H9 (cell line): ENCODE data around the gene SCD. TPM values are rescaled to one million over a fixed set of nuclear protein-coding genes. Genes with fewer than 3 reads are reported as not detected.
A peak's percentile ranks its signal among the peaks of the same experiment; 100 is the strongest.

Experiments
- DNase-seq: peaks from one replicate; pipeline ENCODE4 v3.0.0-alpha.2; 2017
- H2AFZ ChIP-seq: one replicate; pipeline ENCODE4 v1.6.1; 2013; ENCODE audit warnings: mild to moderate bottlenecking, low read length, control low read depth, moderate library complexity
- H2AK5ac ChIP-seq: 2 replicates; pipeline ENCODE4 v1.6.1; 2013; ENCODE audit warnings: low read length, control low read depth, mixed read lengths; ENCODE audit not compliant: insufficient read length
- H2BK120ac ChIP-seq: one replicate; pipeline ENCODE4 v1.6.1; 2013; ENCODE audit warnings: low read depth, mild to moderate bottlenecking, low read length, control low read depth, inconsistent platforms; ENCODE audit not compliant: poor library complexity, severe bottlenecking
- H2BK12ac ChIP-seq: 2 replicates; pipeline ENCODE4 v1.6.1; 2013; ENCODE audit warnings: low read length, control low read depth, mixed read lengths, low read depth; ENCODE audit not compliant: insufficient read length
- H2BK15ac ChIP-seq: 2 replicates; pipeline ENCODE4 v1.6.1; 2013; ENCODE audit warnings: low read depth, low read length, control low read depth
- H2BK20ac ChIP-seq: one replicate; pipeline ENCODE4 v1.6.1; 2013; ENCODE audit warnings: low read depth, mild to moderate bottlenecking, low read length, control low read depth, inconsistent platforms; ENCODE audit not compliant: poor library complexity, severe bottlenecking
- H2BK5ac ChIP-seq: 2 replicates; pipeline ENCODE4 v1.6.1; 2013; ENCODE audit warnings: low read length, control low read depth, mixed read lengths; ENCODE audit not compliant: insufficient read length
- H3K14ac ChIP-seq: 2 replicates; pipeline ENCODE4 v1.6.1; 2013; ENCODE audit warnings: low read length, control low read depth; ENCODE audit not compliant: insufficient read depth
- H3K18ac ChIP-seq: 2 replicates; pipeline ENCODE4 v1.6.1; 2013; ENCODE audit warnings: low read depth, mild to moderate bottlenecking, mixed read lengths, low read length, control low read depth; ENCODE audit not compliant: insufficient read length
- H3K23ac ChIP-seq: 2 replicates; pipeline ENCODE4 v1.6.1; 2013; ENCODE audit warnings: low read length, control low read depth, mixed read lengths, low read depth; ENCODE audit not compliant: insufficient read length
- H3K23me2 ChIP-seq: 2 replicates; pipeline ENCODE4 v1.6.1; 2013; ENCODE audit warnings: low read depth, mild to moderate bottlenecking, mixed read lengths, low read length, control low read depth; ENCODE audit not compliant: insufficient read length, poor library complexity, severe bottlenecking
- H3K27ac ChIP-seq: 2 replicates; pipeline ENCODE4 v1.5.1; 2013; ENCODE audit warnings: low read length, control low read depth, mixed read lengths, low read depth; ENCODE audit not compliant: insufficient read length
- H3K27me3 ChIP-seq: 2 replicates; pipeline ENCODE4 v1.6.1; 2013; ENCODE audit warnings: low read length, control low read depth, inconsistent platforms; ENCODE audit not compliant: insufficient read depth
- H3K4ac ChIP-seq: 2 replicates; pipeline ENCODE4 v1.6.1; 2013; ENCODE audit warnings: low read depth, mild to moderate bottlenecking, control low read depth, inconsistent platforms, low read length, moderate library complexity
- H3K4me1 ChIP-seq: 2 replicates; pipeline ENCODE4 v1.6.1; 2013; ENCODE audit warnings: low read length, control low read depth, inconsistent platforms; ENCODE audit not compliant: insufficient read depth
- H3K4me2 ChIP-seq: 2 replicates; pipeline ENCODE4 v1.6.1; 2013; ENCODE audit warnings: low read length, control low read depth, mixed read lengths; ENCODE audit not compliant: insufficient read length, insufficient read depth
- H3K56ac ChIP-seq: 2 replicates; pipeline ENCODE4 v1.6.1; 2013; ENCODE audit warnings: low read depth, mild to moderate bottlenecking, mixed read lengths, low read length, control low read depth; ENCODE audit not compliant: insufficient read length
- H3K79me1 ChIP-seq: 2 replicates; pipeline ENCODE4 v1.6.1; 2013; ENCODE audit warnings: low read depth, mild to moderate bottlenecking, moderate library complexity, low read length, control low read depth, inconsistent platforms; ENCODE audit not compliant: insufficient read depth, poor library complexity, severe bottlenecking
- H3K79me2 ChIP-seq: 2 replicates; pipeline ENCODE4 v1.6.1; 2013; ENCODE audit warnings: low read length, control low read depth, inconsistent platforms; ENCODE audit not compliant: insufficient read depth
- H3K9ac ChIP-seq: 2 replicates; pipeline ENCODE4 v1.6.1; 2013; ENCODE audit warnings: low read length, control low read depth, mixed read lengths; ENCODE audit not compliant: insufficient read length; ENCODE audit errors: extremely low read depth
- H3K9me3 ChIP-seq: one replicate; pipeline ENCODE4 v1.6.1; 2013; ENCODE audit warnings: low read depth, low read length, inconsistent platforms; ENCODE audit not compliant: control insufficient read depth
- H3T11ph ChIP-seq: one replicate; pipeline ENCODE4 v1.6.1; 2013; ENCODE audit warnings: mild to moderate bottlenecking, low read length, control low read depth, inconsistent platforms
- H4K20me1 ChIP-seq: one replicate; pipeline ENCODE4 v1.6.1; 2013; ENCODE audit not compliant: control insufficient read depth, insufficient read length, insufficient read depth
- H4K5ac ChIP-seq: 2 replicates; pipeline ENCODE4 v1.6.1; 2013; ENCODE audit warnings: low read depth, mild to moderate bottlenecking, mixed read lengths, low read length, control low read depth; ENCODE audit not compliant: insufficient read length
- H4K8ac ChIP-seq: replicated peaks from 2 replicates; pipeline ENCODE4 v1.6.1; 2013; ENCODE audit warnings: low read length, control low read depth, mixed read lengths, low read depth; ENCODE audit not compliant: insufficient read length
- H4K91ac ChIP-seq: 2 replicates; pipeline ENCODE4 v1.6.1; 2013; ENCODE audit warnings: low read depth, mild to moderate bottlenecking, moderate library complexity, mixed read lengths, low read length, control low read depth; ENCODE audit not compliant: insufficient read length
- H3K27ac Mint-ChIP-seq, 3 experiments: 2 replicates in 2 of 3; 3 replicates in 1 of 3; pipeline ENCODE4 v1.8.0; 2020 to 2021; ENCODE audit warnings: mixed read lengths in 3 of 3, mild to moderate bottlenecking in 1 of 3, moderate library complexity in 1 of 3
- H3K27me3 Mint-ChIP-seq: 2 replicates; pipeline ENCODE4 v1.8.0; 2021; ENCODE audit warnings: low read depth, mild to moderate bottlenecking, moderate library complexity, mixed read lengths
- H3K36me3 Mint-ChIP-seq, 3 experiments: 2 replicates in 2 of 3; 3 replicates in 1 of 3; pipeline ENCODE4 v1.8.0; 2020 to 2021; ENCODE audit warnings: low read depth in 3 of 3, mixed read lengths in 3 of 3; ENCODE audit not compliant: insufficient read depth in 1 of 3
- H3K4me1 Mint-ChIP-seq, 2 experiments: 2 replicates each; pipeline ENCODE4 v1.8.0; 2020; ENCODE audit warnings: mixed read lengths in 2 of 2
- H3K4me3 Mint-ChIP-seq, 2 experiments: 2 replicates in 1 of 2; 3 replicates in 1 of 2; pipeline ENCODE4 v1.8.0; 2020 to 2021; ENCODE audit warnings: mild to moderate bottlenecking in 2 of 2, mixed read lengths in 2 of 2, moderate library complexity in 1 of 2
- H3K9me3 Mint-ChIP-seq, 2 experiments: 2 replicates in 1 of 2; 3 replicates in 1 of 2; pipeline ENCODE4 v1.8.0; 2020; ENCODE audit warnings: mild to moderate bottlenecking in 2 of 2, mixed read lengths in 2 of 2, moderate library complexity in 1 of 2
- CTCF ChIP-seq: fragments of 200-600 bp; sonication (generic); conservative IDR thresholded peaks from 3 replicates; pipeline ENCODE4 v1.8.0; 2021; ENCODE audit warnings: antibody characterized with exemption, mild to moderate bottlenecking
- WGBS: extraction: QIAGEN DNeasy Blood & Tissue Kit; methylation state at CpG from one replicate; pipeline ENCODE4 v1.1.7; 2013; ENCODE audit warnings: missing lambda C conversion rate, low lambda C conversion rate, mixed read lengths; ENCODE audit not compliant: insufficient read length; ENCODE audit errors: extremely low coverage; 5-methylcytosine and 5-hydroxymethylcytosine counted together
- total RNA-seq: library from RNA; stranded (reverse); gene quantifications from 2 replicates; pipeline ENCODE4 v1.2.1, GENCODE V29; 2021

SCD gene
- total RNA-seq, 1 experiment from 2014 or later: 354 TPM

DNA sequence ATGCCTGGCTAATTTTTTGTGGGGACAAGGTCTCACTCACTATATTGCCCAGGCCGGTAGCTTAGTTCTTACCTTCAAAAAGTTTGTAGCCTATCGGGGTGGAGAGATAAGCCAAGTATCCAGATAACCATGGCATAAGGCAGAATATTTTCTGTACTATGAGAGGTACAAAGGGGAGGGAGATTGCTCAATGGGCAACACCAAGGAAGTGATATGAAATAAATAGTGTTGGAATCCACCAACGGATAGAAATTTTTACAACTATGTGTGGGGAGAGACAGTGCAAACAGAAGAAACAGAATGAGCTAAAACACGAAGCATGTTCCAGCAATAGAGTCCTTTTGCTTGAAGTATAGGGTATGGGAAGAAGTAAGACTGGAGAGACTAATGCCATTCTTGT, 8.1 kb downstream of the SCD start:
- H3K4me1 ChIP-seq: peaks cover 6% of the 10 kb centered on the region; the same call in 1 of the 2 replicates
- no peak overlapping the region for H3K23ac ChIP-seq
- H2BK15ac ChIP-seq: no peak overlapping the region
- H3K27ac ChIP-seq: no peak overlapping the region
- no peak overlapping the region for H2BK12ac ChIP-seq
- H3K23me2 ChIP-seq: no peaks in the 10 kb centered on the region
- H3K36me3 Mint-ChIP-seq: peaks cover 85 to 93% (median 93%) of the 10 kb centered on the region in 3 experiments
- no peak overlapping the region for H2AFZ ChIP-seq
- DNase-seq: no peak
- H3K18ac ChIP-seq: no peak overlapping the region
- H3T11ph ChIP-seq: no peak overlapping the region
- no peaks in the 10 kb centered on the region for H3K9me3 Mint-ChIP-seq
- no peak overlapping the region for H4K5ac ChIP-seq
- H3K4me2 ChIP-seq: no peak overlapping the region
- H2BK20ac ChIP-seq: no peak overlapping the region
- H3K79me2 ChIP-seq: peaks cover 23% of the 10 kb centered on the region
- H2BK5ac ChIP-seq: no peak overlapping the region
- H3K4me1 Mint-ChIP-seq: peaks cover 48 to 55% of the 10 kb centered on the region in 2 experiments
- H3K27ac Mint-ChIP-seq: peak overlapping the region in 1 of 3 experiments; percentile 73; a peak in 2 of 7 replicates
- TF ChIP-seq CTCF: no peak
- no peak overlapping the region for H2BK120ac ChIP-seq
- no peaks in the 10 kb centered on the region for H3K27me3 ChIP-seq
- no peak overlapping the region for H2AK5ac ChIP-seq
- H3K4me3 Mint-ChIP-seq: no peak overlapping the region; a peak in 1 of 5 replicates
- H3K56ac ChIP-seq: no peak overlapping the region
- H3K27me3 Mint-ChIP-seq: no peaks in the 10 kb centered on the region
- no peak overlapping the region for H3K4ac ChIP-seq
- no peak overlapping the region for H4K91ac ChIP-seq
- H4K20me1 ChIP-seq: peaks cover 11% of the 10 kb centered on the region
- H3K79me1 ChIP-seq: peaks cover 19% of the 10 kb centered on the region
- H3K9me3 ChIP-seq: no peaks in the 10 kb centered on the region
- H4K8ac ChIP-seq: no peak overlapping the region
- H3K14ac ChIP-seq: no peak overlapping the region
- no CpG with 5 or more reads among the region's 4 CpGs for WGBS
- H3K9ac ChIP-seq: no peak overlapping the region
